Cerebellar nuclear complex (tissue), 1 donor: Measurements from ENCODE around the gene SERPINB13.

Experiments
- DNase-seq, 2 experiments: peaks; one replicate each; lab custom pipeline; 2025; lab: John Stamatoyannopoulos, UW

The SERPINB13 gene, protein sequence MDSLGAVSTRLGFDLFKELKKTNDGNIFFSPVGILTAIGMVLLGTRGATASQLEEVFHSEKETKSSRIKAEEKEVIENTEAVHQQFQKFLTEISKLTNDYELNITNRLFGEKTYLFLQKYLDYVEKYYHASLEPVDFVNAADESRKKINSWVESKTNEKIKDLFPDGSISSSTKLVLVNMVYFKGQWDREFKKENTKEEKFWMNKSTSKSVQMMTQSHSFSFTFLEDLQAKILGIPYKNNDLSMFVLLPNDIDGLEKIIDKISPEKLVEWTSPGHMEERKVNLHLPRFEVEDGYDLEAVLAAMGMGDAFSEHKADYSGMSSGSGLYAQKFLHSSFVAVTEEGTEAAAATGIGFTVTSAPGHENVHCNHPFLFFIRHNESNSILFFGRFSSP

DNA sequence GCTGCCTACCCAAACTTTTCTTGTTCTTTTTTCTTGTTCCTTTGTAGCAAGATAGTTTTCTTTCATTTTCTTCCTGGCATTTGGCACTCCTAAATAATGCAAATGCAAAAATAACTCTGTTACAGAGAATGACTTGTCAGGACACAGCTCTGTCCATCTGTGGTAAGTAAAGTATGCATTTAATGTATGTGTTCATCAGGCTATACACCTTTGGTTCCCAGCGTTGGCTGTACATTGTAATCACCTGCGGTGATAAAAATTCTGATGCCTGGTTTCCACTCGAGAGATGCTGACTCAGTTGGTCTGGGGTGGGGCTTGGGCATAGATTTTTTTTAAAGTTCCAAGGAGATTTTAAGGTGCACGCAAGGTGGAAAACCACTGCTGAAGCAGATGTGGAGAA lies at the start of gene SERPINB13:
TSS of gene SERPINB13 (plus strand) at position 378 of the 400 bp plus-strand sequence. CDS start 1,325 bp downstream, outside the sequence.
- DNase-seq = no peak

DNA sequence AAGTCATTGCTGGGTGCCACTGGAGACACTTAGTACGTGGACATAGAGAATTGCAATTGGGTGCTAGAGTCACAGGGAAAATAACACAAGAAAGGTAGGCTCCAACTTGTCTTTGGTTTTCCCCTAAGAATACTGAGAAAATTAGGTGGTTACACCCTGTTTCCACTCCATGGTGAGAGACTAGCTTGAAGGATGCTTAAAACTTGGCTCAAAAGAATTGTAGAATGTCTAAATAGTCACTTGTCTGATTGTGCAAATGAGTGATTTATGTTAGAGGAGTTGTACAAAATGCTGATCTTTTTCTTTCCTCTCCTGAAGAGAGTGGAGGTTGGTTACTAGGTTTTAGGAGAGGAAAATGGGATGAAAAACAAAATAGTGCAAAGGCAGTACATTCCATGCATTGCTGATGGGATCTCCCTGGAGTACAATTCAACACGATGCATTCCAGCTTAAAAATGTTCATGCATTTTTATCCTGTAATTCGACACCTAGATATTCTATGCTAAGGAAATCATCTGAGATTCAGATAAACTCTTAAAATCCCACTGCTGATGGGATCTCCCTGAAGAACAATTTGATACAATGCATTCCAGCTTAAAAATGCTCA lies 47.1 kb upstream of the SERPINB13 start:
- no peak for DNase-seq

DNA sequence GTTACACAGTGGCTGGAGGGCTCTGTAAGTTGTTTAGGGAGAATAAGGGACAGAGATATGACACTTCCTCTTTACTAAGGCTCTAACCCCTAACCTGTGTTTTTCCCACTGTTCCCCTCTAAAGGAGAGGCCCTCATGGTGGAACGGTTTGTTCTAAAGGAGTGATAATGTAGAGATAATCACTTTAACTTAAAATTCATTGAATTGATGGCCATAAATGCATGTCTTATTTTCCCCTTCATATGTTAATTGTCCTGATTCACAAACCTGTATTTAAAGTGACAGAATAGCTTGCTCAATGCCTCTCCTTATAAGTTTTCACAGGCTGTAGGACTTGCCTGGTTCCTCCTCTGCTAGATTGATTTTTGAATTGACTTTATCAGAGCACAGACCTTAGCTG lies 45.1 kb upstream of the SERPINB13 start, which contains the start of gene SERPINB12:
TSS of gene SERPINB12 (plus strand) at position 301 of the 400 bp plus-strand sequence. CDS start 13,791 bp downstream, outside the sequence.
- DNase-seq = no peak

DNA sequence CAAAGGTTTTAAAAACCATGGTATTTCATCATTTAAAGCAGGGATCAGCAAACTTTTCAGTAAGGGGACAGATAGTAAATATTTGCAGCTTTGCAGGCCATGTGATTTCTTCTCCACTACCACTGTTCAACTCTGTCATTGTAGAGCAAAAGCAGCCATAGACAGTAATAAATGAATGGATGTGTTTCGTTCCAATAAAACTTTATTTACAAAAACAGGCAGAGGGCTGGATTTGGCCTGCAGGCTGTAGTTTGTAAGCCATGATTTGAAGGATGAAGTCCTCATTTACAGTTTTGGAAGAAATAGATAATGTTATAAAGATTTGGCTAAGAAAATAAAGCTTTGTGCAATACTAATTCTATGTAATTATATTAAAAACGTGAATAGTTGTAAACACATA lies 43.1 kb upstream of the SERPINB13 start:
- DNase-seq = no peak

DNA sequence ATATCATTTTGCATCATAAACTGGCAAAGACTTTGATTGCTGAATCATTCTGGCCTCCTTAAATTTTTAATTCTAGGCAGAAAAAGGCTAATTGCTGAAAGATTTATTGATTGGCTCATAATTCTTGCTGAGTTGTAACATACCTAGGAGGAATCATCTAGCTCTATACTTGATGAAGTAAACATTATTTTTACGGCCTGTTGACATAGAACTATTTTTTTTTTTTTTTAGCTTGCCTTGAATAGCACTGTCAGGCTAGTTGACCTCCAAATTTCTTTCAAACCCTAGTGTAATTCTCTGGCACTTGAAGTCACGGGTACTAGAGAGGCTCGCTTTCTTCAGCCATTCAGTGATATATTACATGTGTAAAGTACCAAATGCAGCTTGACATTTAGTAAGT lies 42.1 kb upstream of the SERPINB13 start:
- no peak for DNase-seq

DNA sequence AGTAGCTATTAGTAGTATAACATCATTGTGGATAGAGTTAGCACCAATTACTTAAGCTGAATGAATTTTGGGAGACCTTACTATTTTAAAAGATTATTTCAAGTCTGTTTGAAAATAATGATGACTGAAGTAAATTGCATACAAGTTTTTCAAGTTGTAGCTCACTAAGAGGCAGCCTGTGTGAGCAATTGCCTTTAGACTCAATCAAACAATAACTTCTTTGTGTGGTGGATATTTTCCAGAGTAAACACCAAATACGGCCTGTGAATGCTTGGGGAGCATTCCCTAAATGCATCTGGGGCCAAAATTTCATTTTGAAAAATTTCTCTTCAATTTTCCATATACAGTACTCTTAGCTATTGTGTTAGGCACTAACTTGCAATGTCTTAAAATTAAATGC lies 37.1 kb upstream of the SERPINB13 start:
- no peak for DNase-seq

DNA sequence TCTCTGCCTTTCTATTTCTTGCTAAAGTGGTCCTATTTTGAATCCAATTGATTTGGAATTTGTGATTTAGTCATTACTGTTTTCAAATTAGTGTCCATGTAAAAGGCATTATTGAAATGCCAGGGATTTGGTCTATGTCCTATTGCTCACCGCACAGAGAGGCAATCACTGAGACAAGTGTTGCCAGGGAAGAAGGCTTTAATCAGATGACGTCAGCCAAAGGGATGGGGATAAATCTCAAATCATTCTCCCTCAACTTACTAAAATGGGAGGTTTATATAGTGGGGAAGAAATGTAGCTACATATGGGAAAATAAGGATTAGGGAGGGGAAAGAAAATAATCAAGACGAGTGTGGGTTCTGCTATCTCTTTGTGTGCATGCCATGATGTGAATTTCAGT lies 35.4 kb upstream of the SERPINB13 start:
- DNase-seq = no peak

DNA sequence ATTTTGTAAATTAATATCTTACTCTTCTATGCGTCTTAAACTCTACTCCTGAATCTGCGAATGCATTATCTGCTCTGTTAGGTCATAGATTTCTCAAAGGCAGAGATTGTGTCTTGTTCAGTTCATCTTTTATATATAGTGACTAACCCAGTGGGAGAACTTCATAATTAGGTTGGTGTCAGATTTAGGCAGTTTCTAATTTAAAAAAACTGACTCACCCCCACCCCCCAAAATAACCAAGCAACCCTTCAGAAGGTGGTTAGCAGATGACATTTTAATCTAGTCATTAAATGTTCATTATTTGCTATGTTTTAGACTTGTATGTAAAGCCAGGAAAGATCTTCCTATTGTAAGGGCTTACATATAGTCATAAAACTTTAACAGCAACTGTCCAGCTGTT lies 34.6 kb upstream of the SERPINB13 start:
- DNase-seq = no peak

DNA sequence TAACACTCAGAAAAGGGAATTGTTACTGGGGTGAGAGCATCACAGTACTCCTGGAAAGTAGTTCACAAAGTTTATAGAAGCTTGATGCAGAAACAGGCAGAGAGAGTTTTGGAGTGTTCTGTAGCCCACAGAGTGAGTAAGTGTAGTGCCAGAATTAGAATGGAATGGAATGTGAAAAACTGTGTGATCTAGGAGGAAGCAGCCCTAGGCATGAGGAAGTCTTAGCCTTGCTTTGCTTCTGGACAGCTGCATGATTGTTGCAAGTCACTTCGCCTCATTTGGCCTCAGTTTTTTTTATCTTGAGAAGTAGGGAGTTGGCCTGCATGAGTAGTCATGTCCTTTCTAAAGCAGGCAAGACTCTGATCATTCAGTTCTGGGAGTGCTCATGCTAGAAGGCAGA lies 34.1 kb upstream of the SERPINB13 start:
- no peak for DNase-seq

DNA sequence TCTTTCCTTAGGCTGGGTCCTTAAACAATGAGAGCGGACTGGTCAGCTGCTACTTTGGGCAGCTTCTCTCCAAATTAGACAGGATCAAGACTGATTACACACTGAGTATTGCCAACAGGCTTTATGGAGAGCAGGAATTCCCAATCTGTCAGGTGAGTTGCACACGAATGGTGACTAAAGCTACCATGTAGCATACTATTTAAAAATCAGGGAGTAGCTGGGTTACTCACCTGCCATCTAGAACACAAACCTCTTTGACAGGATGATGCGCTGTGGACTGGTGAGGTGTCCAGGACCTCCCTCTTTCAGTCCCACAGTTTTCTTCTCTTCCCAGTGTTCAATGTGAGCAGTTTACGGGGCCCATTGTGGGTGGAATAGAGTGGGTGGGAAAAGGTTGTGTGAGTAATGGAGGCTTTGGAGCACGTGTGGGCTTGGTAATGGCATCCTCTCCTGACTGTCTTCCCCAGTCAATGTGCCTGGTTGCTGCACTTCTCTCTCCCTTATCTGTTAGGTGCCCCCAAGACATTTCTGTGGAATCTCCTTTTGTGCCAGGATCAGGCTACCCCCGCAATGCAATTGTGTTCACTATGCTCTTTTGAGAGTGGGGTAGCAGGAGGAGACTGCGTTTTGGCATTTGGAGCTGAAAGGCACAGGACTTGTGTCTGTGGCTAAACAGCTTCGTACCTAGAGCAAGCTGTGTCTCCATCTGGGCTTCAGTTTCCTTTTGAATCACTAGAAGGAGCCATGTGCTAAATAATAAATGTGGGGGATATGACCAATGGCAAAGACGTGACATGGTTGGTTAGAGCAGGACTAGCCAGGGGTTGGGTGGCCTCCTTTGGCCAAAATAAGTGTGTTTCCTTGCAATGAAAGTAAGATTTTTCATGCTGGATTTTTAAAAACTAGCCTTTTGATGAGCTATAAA lies 27.3 kb upstream of the SERPINB13 start:
- DNase-seq = no peak

DNA sequence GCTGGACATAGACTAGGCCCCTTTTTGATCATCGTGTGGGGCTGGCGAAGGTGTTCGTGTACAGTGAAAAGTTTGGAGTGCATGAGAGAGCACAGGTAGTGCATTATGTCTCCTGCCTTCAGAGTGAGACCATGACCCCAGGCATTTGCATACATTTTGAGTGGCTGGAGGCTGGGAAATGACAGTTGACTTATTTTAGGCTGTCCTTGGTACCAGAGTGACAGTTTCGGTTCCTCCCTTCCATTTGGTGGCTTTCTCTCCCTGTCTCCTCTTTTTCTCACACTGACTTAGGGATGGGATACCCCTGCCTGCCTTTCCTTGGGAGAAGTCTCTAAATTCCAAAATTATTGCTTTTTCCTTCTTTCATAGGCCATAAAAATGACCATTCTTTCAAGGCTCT lies 24.9 kb upstream of the SERPINB13 start:
- DNase-seq = no peak

DNA sequence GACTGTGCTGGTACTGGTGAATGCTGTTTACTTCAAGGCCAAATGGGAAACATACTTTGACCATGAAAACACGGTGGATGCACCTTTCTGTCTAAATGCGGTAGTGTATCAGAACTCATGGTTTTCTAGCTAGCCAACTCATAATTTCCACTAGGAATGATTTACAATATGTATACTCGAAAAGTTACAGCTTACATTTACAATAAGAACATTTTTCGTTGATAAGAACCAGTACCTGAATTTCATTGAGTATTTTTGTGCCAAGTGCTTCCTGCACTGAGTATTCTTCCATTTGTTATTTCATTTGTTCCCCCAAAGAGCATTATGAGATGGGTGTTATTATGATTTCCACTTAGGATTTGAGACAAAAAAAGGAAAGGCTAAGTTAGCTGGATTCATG lies 23.1 kb upstream of the SERPINB13 start:
- DNase-seq = no peak

DNA sequence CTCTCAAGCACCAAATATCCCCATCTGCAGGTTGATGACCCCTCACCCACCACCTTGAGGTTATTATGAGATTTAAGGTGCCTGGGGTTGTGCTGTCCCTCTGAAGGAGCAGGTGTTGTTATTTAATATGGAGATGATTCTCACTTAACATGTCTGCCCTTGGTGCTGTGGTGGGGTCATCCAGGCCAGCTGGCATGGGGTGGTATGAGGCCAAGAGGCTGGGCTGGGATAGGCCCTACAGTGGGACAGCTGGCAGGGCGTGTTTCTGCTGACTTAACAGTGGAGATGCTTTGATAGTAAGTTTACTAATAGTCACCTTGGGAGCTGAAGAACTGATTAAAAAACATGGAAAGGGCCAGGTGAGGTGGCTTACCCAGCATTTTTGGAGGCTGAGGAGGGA lies 22.6 kb upstream of the SERPINB13 start:
- no peak for DNase-seq

DNA sequence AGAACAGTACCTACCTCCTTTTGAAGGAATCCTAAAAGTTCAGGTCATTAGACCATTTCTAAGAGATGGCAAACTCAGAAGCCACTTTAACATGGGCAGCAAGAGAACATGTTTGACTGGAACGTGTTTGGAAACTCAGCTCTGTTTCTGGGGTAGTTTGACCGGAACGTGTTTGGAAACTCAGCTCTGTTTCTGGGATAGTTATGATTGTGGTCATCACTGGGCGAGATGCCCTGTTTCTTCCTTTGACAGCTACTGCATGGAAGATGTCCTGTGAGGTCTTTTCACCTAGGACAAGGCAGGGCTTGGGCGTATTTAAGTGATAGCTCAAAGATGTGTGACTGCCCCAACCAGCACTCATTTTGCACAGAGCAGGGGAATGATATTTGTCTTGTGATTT lies 19.9 kb upstream of the SERPINB13 start:
- no peak for DNase-seq

DNA sequence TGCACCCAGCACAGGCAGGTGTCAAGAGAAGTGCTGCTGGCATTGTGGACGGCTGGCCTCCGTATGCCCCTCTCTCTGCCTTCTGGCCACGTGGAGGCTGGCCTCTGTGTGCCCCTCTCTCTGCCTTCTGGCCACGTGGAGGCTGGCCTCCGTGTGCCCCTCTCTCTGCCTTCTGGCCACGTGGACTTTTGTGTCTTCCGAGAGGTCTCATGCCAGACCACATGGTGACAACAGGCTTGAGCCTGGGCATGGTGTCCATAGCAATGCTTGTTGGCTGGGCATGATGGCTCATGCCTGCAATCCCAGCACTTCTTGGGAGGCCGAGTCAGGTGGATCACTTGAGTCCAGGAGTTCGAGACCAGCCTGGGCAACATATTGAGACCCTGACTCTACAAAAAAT lies 19.3 kb upstream of the SERPINB13 start:
- no peak for DNase-seq

DNA sequence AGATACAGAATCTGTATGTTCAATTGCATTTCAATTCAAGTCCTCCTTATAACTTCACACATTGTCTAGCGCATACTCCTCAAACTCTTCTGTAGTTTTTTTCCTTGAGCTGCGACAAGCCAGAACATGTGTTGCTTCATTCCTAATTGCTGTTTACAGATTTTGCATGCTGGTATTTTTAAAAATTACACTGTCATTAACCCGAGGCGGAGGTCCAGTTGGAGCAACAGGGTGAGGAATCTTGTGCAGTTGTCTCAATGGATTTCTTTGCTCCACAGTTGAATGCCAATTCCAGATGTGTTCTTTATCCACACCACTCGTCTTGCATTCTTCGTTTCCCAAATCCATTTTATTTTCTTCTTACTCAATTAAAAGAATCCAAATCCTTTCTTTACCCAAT lies 16.4 kb upstream of the SERPINB13 start:
- DNase-seq = no peak

DNA sequence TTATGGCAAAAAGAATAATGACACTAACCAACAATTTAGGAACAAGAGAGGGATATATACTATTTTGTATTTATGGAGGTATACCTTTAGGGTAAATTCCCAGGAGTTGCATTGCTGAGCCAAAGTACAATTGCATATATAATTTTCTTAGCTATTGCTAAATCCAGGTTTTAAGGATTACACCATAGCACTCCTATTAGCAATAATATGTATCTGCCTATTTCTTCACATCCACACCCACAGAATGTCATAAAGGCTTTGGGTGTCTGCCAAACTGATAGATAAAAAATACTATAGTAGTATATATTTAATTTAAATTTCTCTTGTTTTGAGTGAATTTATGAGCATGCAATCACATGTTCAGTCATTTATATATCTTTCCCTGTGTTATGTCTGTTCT lies 11.5 kb upstream of the SERPINB13 start:
- DNase-seq = no peak

DNA sequence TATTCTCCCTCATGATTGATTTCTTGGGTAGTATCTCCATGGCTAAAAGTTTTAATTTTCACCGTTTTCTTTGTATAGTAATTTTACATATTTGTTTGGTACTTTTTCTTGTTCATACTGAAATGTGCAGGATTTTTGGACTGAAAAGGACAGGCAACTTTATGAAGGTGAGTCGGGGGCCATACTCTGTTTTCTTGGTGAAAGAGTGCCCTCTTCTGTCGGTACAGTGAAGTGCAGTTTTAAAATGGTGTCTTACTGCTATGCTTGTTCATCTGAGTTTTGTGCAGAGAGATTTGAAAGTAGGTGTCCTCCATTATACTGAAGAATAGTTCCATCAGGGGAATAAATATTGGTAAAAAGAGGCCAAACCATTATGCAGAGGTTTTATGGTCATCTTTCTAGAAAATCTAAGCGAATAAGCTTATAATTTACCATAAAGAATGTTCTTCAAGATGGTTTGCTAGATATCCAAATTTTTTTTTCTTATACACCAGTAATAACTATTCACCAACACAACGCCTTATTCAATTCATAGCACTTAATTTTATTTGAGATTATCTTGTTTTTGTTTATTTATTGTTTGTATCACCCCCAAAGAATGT lies 8.7 kb upstream of the SERPINB13 start:
- no peak for DNase-seq

DNA sequence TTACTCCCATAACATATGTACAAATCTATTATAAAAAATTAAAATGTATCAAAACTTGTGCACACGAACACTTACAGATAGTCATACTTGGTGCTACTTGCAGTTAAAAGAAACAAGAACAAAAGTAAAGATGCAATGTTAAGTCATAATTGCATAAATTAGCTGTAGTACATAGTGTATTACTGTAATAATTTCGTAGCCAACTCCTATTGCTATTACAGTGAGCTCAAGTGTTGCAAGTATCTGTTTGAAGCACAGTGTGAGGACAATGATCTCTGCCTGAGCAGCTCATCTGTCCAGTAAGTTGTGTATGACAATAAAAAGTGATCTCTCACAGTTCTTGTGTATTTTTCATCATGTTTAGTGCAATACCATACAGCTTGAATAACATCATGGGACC lies 7.5 kb upstream of the SERPINB13 start:
- DNase-seq = no peak

DNA sequence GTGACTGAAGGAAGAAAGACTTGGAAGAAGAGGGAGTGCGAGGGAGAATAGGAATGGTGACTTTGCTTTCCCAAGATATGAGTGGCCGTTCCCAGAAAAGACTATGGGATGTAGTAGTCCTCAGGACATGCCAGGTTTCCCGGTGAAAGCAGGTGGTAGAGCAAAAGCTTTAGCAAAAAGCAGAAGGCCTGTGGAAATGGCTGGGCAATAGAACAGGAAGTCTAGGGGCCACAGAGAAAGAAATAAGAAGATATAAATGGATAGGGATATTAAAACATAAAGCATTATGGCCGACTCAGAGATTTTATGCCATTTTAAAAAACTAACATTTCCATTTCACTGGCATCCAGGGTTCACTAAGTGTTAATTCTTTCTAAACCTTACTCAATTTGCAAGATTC lies 1.2 kb upstream of the SERPINB13 start:
- DNase-seq = no peak

DNA sequence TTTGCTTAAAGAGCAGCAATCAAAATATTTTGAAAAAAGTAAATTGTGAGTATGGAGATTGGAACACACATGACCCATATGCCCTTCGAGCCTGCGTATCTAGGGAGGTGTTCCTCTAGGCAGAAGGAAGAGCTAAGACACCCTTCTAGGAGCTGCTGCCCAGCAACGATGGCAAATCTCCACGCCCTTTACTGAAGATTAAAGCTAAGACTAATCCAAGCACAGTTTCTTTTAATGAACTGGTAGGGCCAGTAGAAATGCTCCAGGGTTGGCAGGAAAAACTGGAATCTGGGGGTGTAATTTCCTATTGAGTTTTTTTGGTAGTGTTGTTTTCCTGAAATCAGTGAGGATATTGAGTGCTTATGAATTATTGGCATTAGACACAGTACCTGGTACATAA lies 712 bp upstream of the SERPINB13 start:
- no peak for DNase-seq

DNA sequence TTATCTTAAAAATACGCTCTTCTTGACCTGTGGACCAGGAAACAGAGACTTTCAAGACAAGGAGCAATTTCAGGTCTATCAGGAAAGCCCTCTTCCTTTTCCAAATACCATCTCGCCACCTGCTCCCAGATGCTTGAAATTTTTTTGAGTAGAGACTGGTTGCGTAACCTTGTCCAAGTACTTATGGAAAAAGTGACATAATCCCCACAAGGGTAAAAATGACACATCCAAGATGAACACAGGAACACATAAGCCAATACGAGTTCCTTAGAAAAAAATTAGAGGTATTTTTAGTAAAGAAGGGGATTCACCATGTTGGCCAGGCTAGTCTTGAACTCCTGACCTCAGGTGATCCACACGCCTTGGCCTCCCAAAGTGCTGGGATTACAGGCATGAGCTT lies 1.8 kb downstream of the SERPINB13 start:
- DNase-seq = no peak
